K562 (cell line): Measurements from ENCODE around the gene AGGF1. TPM values are rescaled to one million over a fixed set of nuclear protein-coding genes. Genes with fewer than 3 reads are reported as not detected.

Source experiments
- CBX5 ChIP-seq: IDR thresholded peaks from 2 replicates; pipeline ENCODE4 v1.6.1; 2014; ENCODE audit warnings: low read depth, borderline replicate concordance
- CEBPG ChIP-seq, 3 experiments: fragments of 200-800 bp in 1 of 3; sonication (Bioruptor generic) in 1 of 3; sonication (generic) in 1 of 3; formaldehyde crosslinking in 1 of 3; IDR thresholded peaks in 2 of 3; conservative IDR thresholded peaks in 1 of 3; 2 replicates each; pipeline versions ENCODE4 v1.6.1 to v1.8.0; 2016 to 2022; ENCODE audit warnings: missing compliant biosample characterization in 2 of 3, missing genetic modification characterization in 2 of 3, mild to moderate bottlenecking in 1 of 3, missing genetic modification reagents in 1 of 3
- NFXL1 ChIP-seq: fragments of 450-650 bp; formaldehyde crosslinking; IDR thresholded peaks from 2 replicates; pipeline ENCODE4 v1.4.0; 2021; ENCODE audit warnings: mild to moderate bottlenecking
- RBBP5 ChIP-seq: fragments of 200-600 bp; sonication (generic); IDR thresholded peaks from 2 replicates; pipeline ENCODE4 v1.6.1; 2012; ENCODE audit warnings: borderline replicate concordance, mild to moderate bottlenecking, low read length, control low read depth, inconsistent platforms; ENCODE audit not compliant: insufficient read depth, poor library complexity, severe bottlenecking
- SIN3A ChIP-seq, 2 experiments: fragments of 150-350 bp in 1 of 2; IDR thresholded peaks; 2 replicates each; pipeline ENCODE4 v1.6.1; 2011 to 2016; ENCODE audit warnings: borderline replicate concordance in 2 of 2, low read depth in 2 of 2, low read length in 2 of 2, mild to moderate bottlenecking in 2 of 2, moderate library complexity in 2 of 2; ENCODE audit not compliant: control insufficient read depth in 1 of 2
- TAF9B ChIP-seq: fragments of 450-650 bp; IDR thresholded peaks from 2 replicates; pipeline ENCODE4 v1.6.1; 2018; ENCODE audit warnings: mild to moderate bottlenecking; ENCODE audit not compliant: partially characterized antibody
- ZBTB17 ChIP-seq: fragments of 450-650 bp; formaldehyde crosslinking; IDR thresholded peaks from 2 replicates; pipeline ENCODE4 v1.4.0; 2020; ENCODE audit warnings: mild to moderate bottlenecking
- ZNF212 ChIP-seq: fragments of 450-650 bp; formaldehyde crosslinking; IDR thresholded peaks from 2 replicates; pipeline ENCODE4 v1.4.0; 2020; ENCODE audit warnings: mild to moderate bottlenecking
- ZNF239 ChIP-seq: fragments of 250-450 bp; sonication (Bioruptor Pico); IDR thresholded peaks from 2 replicates; pipeline ENCODE4 v1.4.0; 2020; ENCODE audit warnings: mild to moderate bottlenecking
- polyA plus RNA-seq, 8 experiments: library from polyadenylated mRNA; depleted of rRNA in 4 of 8; stranded (reverse) in 5 of 8; unstranded in 3 of 8; fragments of >200 nt; fragmentation: Nextera tagmentation in 2 of 8; fragmentation: Illumina TruSeq in 1 of 8; extraction: Ambion mirVana in 2 of 8; extraction: Trizol in 1 of 8; gene quantifications; 2 replicates each; pipeline versions ENCODE4 v1.2.1 to v1.2.3, GENCODE V29; 2011 to 2014; ENCODE audit warnings: inconsistent platforms in 1 of 8, missing spikeins in 1 of 8
- total RNA-seq, 7 experiments: library from RNA; depleted of rRNA in 6 of 7; stranded (reverse); fragments of >200 nt in 6 of 7; fragmentation: Illumina TruSeq in 2 of 7; extraction: Trizol in 2 of 7; gene quantifications; 2 replicates each; pipeline versions ENCODE4 v1.2.1 to v1.2.3, GENCODE V29; 2011 to 2021; ENCODE audit warnings: low replicate concordance in 1 of 7
- TF ChIP-seq, protein P1 (sequence below): fragments of 450-650 bp; IDR thresholded peaks from 2 replicates; pipeline ENCODE4 v1.6.1; 2016; ENCODE audit warnings: low read depth
- TF ChIP-seq, protein P2 (sequence below): fragments of 450-650 bp; formaldehyde crosslinking; IDR thresholded peaks from 2 replicates; pipeline ENCODE4 v1.4.0; 2022; ENCODE audit warnings: missing genetic modification characterization
- TF ChIP-seq, protein P3 (sequence below): fragments of 250-450 bp; sonication (Bioruptor Pico); IDR thresholded peaks from 2 replicates; pipeline ENCODE4 v1.8.0; 2022; ENCODE audit warnings: inconsistent platforms, mild to moderate bottlenecking, moderate library complexity, borderline replicate concordance
- TF ChIP-seq, protein P4 (sequence below): sonication (generic); formaldehyde crosslinking; IDR thresholded peaks from 2 replicates; pipeline ENCODE4 v1.5.0; 2020; ENCODE audit warnings: missing genetic modification reagents

The AGGF1 gene
- total and polyA plus RNA-seq, 9 of the 15 experiments (the other 6 are each of a cell fraction or from before 2014, with no cell fraction given), result 5.2 to 20.4 (median 13.4) TPM

DNA sequence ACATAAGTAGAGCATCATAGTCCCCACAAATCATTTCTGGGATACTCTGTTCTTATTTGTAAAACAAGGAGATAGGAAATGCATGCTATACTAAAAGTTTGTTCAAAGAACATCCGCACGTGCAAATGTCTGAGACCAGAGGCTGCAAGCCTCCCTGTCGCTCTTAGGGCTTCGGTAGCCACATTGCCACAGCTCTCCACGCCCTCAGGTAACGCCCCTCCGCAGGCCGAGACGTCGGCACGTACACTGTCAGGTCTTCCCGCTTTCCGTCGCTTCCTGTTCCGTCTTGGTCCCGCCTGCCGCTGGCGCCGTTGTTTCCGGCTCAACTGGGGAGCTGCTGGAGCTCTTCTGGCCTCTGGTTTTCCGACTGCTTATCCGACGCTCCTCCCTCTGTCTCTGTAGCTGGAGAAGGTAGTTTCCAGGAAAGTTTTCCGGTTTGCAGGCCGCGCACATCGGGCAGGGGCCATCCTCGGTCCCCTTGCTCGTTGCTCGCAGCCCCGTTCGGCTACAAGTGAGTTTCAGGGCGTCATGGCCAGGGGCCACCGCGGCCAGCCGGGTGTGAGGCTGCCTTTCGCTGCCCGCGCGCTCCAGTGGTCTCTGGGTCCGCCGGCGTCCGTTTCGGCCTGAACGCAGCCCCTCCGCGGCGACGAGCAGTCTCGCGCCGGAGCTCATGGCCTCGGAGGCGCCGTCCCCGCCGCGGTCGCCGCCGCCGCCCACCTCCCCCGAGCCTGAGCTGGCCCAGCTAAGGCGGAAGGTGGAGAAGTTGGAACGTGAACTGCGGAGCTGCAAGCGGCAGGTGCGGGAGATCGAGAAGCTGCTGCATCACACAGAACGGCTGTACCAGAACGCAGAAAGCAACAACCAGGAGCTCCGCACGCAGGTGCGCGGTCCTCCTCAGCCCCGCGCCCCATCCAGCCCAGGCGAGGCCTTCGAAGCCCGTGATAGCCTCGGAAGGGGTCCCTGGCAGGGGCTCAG lies at the start of gene AGGF1 (continued):
- TF ChIP-seq, protein P1, sequence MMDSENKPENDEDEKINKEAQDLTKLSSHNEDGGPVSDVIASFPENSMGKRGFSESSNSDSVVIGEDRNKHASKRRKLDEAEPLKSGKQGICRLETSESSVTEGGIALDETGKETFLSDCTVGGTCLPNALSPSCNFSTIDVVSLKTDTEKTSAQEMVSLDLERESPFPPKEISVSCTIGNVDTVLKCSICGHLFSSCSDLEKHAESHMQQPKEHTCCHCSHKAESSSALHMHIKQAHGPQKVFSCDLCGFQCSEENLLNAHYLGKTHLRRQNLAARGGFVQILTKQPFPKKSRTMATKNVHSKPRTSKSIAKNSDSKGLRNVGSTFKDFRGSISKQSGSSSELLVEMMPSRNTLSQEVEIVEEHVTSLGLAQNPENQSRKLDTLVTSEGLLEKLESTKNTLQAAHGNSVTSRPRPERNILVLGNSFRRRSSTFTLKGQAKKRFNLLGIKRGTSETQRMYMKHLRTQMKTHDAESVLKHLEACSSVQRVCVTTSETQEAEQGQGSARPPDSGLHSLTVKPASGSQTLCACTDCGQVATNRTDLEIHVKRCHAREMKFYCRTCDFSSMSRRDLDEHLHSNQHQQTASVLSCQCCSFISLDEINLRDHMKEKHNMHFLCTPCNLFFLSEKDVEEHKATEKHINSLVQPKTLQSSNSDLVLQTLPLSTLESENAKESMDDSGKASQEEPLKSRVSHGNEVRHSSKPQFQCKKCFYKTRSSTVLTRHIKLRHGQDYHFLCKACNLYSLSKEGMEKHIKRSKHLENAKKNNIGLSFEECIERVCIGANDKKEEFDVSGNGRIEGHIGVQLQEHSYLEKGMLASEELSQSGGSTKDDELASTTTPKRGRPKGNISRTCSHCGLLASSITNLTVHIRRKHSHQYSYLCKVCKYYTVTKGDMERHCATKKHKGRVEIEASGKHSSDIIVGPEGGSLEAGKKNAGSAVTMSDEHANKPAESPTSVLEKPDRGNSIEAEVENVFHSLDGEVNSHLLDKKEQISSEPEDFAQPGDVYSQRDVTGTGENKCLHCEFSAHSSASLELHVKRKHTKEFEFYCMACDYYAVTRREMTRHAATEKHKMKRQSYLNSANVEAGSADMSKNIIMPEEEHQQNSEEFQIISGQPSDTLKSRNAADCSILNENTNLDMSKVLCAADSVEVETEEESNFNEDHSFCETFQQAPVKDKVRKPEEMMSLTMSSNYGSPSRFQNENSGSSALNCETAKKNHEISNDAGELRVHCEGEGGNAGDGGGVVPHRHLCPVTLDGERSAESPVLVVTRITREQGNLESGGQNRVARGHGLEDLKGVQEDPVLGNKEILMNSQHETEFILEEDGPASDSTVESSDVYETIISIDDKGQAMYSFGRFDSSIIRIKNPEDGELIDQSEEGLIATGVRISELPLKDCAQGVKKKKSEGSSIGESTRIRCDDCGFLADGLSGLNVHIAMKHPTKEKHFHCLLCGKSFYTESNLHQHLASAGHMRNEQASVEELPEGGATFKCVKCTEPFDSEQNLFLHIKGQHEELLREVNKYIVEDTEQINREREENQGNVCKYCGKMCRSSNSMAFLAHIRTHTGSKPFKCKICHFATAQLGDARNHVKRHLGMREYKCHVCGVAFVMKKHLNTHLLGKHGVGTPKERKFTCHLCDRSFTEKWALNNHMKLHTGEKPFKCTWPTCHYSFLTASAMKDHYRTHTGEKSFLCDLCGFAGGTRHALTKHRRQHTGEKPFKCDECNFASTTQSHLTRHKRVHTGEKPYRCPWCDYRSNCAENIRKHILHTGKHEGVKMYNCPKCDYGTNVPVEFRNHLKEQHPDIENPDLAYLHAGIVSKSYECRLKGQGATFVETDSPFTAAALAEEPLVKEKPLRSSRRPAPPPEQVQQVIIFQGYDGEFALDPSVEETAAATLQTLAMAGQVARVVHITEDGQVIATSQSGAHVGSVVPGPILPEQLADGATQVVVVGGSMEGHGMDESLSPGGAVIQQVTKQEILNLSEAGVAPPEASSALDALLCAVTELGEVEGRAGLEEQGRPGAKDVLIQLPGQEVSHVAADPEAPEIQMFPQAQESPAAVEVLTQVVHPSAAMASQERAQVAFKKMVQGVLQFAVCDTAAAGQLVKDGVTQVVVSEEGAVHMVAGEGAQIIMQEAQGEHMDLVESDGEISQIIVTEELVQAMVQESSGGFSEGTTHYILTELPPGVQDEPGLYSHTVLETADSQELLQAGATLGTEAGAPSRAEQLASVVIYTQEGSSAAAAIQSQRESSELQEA, result peak; percentile 94
- 0 out of 4 replicates have a peak, but pooled peaks of 1 of the 2 experiments have one; percentile 31 for TF ChIP-seq SIN3A (IDR thresholded peaks at IDR 0.05; ENCODE audit: borderline replicate concordance in 2 of 2, control insufficient read depth in 1 of 2, low read depth in 2 of 2, low read length in 2 of 2)
- TF ChIP-seq, protein P2, sequence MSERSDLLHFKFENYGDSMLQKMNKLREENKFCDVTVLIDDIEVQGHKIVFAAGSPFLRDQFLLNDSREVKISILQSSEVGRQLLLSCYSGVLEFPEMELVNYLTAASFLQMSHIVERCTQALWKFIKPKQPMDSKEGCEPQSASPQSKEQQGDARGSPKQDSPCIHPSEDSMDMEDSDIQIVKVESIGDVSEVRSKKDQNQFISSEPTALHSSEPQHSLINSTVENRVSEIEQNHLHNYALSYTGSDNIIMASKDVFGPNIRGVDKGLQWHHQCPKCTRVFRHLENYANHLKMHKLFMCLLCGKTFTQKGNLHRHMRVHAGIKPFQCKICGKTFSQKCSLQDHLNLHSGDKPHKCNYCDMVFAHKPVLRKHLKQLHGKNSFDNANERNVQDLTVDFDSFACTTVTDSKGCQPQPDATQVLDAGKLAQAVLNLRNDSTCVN (CRISPR knock-in tag), result no peak
- TF ChIP-seq ZNF212, result no peak
- TF ChIP-seq ZNF239 (CRISPR knock-in tag), result no peak
- TF ChIP-seq CBX5, result 0 out of 2 replicates have a peak, but pooled peaks have one; percentile 34
- TF ChIP-seq, protein P3, sequence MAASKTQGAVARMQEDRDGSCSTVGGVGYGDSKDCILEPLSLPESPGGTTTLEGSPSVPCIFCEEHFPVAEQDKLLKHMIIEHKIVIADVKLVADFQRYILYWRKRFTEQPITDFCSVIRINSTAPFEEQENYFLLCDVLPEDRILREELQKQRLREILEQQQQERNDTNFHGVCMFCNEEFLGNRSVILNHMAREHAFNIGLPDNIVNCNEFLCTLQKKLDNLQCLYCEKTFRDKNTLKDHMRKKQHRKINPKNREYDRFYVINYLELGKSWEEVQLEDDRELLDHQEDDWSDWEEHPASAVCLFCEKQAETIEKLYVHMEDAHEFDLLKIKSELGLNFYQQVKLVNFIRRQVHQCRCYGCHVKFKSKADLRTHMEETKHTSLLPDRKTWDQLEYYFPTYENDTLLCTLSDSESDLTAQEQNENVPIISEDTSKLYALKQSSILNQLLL (CRISPR knock-in tag), result no peak
- TF ChIP-seq, protein P4, sequence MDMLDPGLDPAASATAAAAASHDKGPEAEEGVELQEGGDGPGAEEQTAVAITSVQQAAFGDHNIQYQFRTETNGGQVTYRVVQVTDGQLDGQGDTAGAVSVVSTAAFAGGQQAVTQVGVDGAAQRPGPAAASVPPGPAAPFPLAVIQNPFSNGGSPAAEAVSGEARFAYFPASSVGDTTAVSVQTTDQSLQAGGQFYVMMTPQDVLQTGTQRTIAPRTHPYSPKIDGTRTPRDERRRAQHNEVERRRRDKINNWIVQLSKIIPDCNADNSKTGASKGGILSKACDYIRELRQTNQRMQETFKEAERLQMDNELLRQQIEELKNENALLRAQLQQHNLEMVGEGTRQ (CRISPR knock-in tag), result no peak
- 0 out of 2 replicates have a peak, but pooled peaks have one; percentile 13 for TF ChIP-seq CEBPG (CRISPR knock-in tag; IDR thresholded peaks at IDR 0.05)
- no peak for TF ChIP-seq CEBPG (tag; conservative IDR thresholded peaks at IDR 0.05 in 1 of 2, IDR thresholded peaks at IDR 0.05 in 1 of 2)
- 0 out of 2 replicates have a peak, but pooled peaks have one; percentile 13 for TF ChIP-seq ZBTB17 (CRISPR knock-in tag)
- TF ChIP-seq NFXL1, result no peak
- peak; percentile 38 for TF ChIP-seq TAF9B
- peak; percentile 91 for TF ChIP-seq RBBP5
